ENCODE results near the gene MAP4K4. TPM values are rescaled to one million over a fixed set of nuclear protein-coding genes. Genes with fewer than 3 reads are reported as not detected.

The MAP4K4 gene
- total RNA-seq, 2 experiments from 2014 or later, result 92.8 to 94.0 TPM

GRCh38 chr2:101897301-101897700, 199.8 kb downstream of the MAP4K4 start:
- no peaks in the 10 kb centered on the region for H3K9me3 Mint-ChIP-seq
- intact Hi-C loops (cut with DNase I, micrococcal nuclease), result no loop called here

GRCh38 chr2:101899265-101899664, 201.8 kb downstream of the MAP4K4 start:
- H3K27ac Mint-ChIP-seq, result peak overlapping the region; percentile 18
- H3K36me3 Mint-ChIP-seq (ENCODE audit: low read depth), result peaks cover 16% of the 10 kb centered on the region
- H3K9me3 Mint-ChIP-seq, result peaks cover 1% of the 10 kb centered on the region
- Histone ChIP-seq H3K4me1 (ENCODE audit: insufficient read depth, low read length) (peaks cover 5% of the 10 kb centered on the region), H3K27ac (ENCODE audit: low read depth in 1 of 2, low read length in 2 of 2) (no peak overlapping the region), H3K27me3 (ENCODE audit: control insufficient read depth in 1 of 2, insufficient read depth in 2 of 2, low read length in 2 of 2) (peaks cover 0 to 1% of the 10 kb centered on the region in 2 experiments), H3K4me3 (ENCODE audit: low read length) (no peak overlapping the region), H3K36me3 (ENCODE audit: insufficient read depth, low read length) (no peaks in the 10 kb centered on the region), H3K9me3 (ENCODE audit: control insufficient read depth in 1 of 2, insufficient read depth in 1 of 2, low read length in 2 of 2) (peaks cover 0 to 4% of the 10 kb centered on the region in 2 experiments)
- POLR2A ChIA-PET, result no interaction called here
- no peak for DNase-seq
- H3K27me3 Mint-ChIP-seq, result peaks cover 4% of the 10 kb centered on the region
- ATAC-seq (ENCODE audit: poor library complexity), result no peak
- peaks cover 10% of the 10 kb centered on the region for H3K4me1 Mint-ChIP-seq (ENCODE audit: low read depth)
- TF ChIP-seq, protein P1, sequence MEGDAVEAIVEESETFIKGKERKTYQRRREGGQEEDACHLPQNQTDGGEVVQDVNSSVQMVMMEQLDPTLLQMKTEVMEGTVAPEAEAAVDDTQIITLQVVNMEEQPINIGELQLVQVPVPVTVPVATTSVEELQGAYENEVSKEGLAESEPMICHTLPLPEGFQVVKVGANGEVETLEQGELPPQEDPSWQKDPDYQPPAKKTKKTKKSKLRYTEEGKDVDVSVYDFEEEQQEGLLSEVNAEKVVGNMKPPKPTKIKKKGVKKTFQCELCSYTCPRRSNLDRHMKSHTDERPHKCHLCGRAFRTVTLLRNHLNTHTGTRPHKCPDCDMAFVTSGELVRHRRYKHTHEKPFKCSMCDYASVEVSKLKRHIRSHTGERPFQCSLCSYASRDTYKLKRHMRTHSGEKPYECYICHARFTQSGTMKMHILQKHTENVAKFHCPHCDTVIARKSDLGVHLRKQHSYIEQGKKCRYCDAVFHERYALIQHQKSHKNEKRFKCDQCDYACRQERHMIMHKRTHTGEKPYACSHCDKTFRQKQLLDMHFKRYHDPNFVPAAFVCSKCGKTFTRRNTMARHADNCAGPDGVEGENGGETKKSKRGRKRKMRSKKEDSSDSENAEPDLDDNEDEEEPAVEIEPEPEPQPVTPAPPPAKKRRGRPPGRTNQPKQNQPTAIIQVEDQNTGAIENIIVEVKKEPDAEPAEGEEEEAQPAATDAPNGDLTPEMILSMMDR (IDR thresholded peaks at IDR 0.05), result no peak
- no peak overlapping the region for H3K4me3 Mint-ChIP-seq
- CTCF ChIA-PET, result no interaction called here
- intact Hi-C loops (cut with DNase I, micrococcal nuclease), result no loop called here

More at GRCh38 chr2:101897301-101897700, 199.8 kb downstream of the MAP4K4 start:
- Histone ChIP-seq H3K9me3 (ENCODE audit: control insufficient read depth in 1 of 2, insufficient read depth in 1 of 2, low read length in 2 of 2) (peaks cover 0 to 3% of the 10 kb centered on the region in 2 experiments), H3K27me3 (ENCODE audit: control insufficient read depth in 1 of 2, insufficient read depth in 2 of 2, low read length in 2 of 2) (no peaks in the 10 kb centered on the region), H3K4me3 (ENCODE audit: low read length) (no peak overlapping the region), H3K27ac (ENCODE audit: low read depth in 1 of 2, low read length in 2 of 2) (no peak overlapping the region), H3K4me1 (ENCODE audit: insufficient read depth, low read length) (peaks cover 5% of the 10 kb centered on the region), H3K36me3 (ENCODE audit: insufficient read depth, low read length) (peaks cover 17% of the 10 kb centered on the region)
- TF ChIP-seq, protein P1 (IDR thresholded peaks at IDR 0.05), result no peak
- ATAC-seq (ENCODE audit: poor library complexity) (no peak), DNase-seq (no peak)
- H3K27ac Mint-ChIP-seq, result no peak overlapping the region
- CTCF ChIA-PET, result interaction anchor here (1.2 kb wide), 1 partner anchor 12 kb away, joined by 4 read pairs; no protein-coding TSS in a partner anchor
- H3K36me3 Mint-ChIP-seq (ENCODE audit: low read depth), result peaks cover 34% of the 10 kb centered on the region
- POLR2A ChIA-PET, result no interaction called here
- H3K4me3 Mint-ChIP-seq, result no peak overlapping the region
- H3K27me3 Mint-ChIP-seq, result no peaks in the 10 kb centered on the region
- peaks cover 10% of the 10 kb centered on the region for H3K4me1 Mint-ChIP-seq (ENCODE audit: low read depth)

DNA sequence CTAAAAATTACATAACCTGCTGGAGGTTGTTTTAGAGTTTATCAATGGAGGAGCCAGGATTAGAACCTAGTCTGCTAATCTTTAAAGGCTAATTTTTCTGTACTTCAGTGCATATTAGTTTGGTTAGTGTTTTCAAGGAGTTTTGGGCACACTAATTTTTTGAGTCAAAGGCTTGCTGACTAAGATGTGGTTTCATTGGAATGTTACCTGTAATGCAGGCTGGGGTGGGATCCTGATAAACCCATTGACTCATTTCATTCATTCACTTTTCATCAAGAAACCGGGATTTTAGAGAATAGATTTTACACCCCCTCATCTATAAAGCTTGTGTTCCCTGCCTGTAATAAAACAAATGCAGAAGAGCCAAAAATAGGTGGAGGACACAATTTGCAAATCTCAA, 202.4 kb downstream of the MAP4K4 start:
- Mint-ChIP-seq H3K4me1 (ENCODE audit: low read depth) (peaks cover 10% of the 10 kb centered on the region), H3K27me3 (peaks cover 10% of the 10 kb centered on the region), H3K36me3 (ENCODE audit: low read depth) (peaks cover 11% of the 10 kb centered on the region), H3K4me3 (no peak overlapping the region), H3K27ac (peak overlapping the region; percentile 20), H3K9me3 (peaks cover 3% of the 10 kb centered on the region)
- ATAC-seq (ENCODE audit: poor library complexity), result no peak
- peaks cover 0 to 4% of the 10 kb centered on the region in 2 experiments for H3K9me3 ChIP-seq (ENCODE audit: control insufficient read depth in 1 of 2, insufficient read depth in 1 of 2, low read length in 2 of 2)
- H3K4me3 ChIP-seq (ENCODE audit: low read length), result no peak overlapping the region
- H3K36me3 ChIP-seq (ENCODE audit: insufficient read depth, low read length), result no peaks in the 10 kb centered on the region
- peaks cover 0 to 7% of the 10 kb centered on the region in 2 experiments for H3K27me3 ChIP-seq (ENCODE audit: control insufficient read depth in 1 of 2, insufficient read depth in 2 of 2, low read length in 2 of 2)
- intact Hi-C loops (cut with DNase I, micrococcal nuclease), result no loop called here
- TF ChIP-seq, protein P1 (IDR thresholded peaks at IDR 0.05), result no peak
- CTCF ChIA-PET, result no interaction called here
- DNase-seq, result no peak
- H3K4me1 ChIP-seq (ENCODE audit: insufficient read depth, low read length), result peaks cover 5% of the 10 kb centered on the region
- POLR2A ChIA-PET, result no interaction called here
- no peak overlapping the region for H3K27ac ChIP-seq (ENCODE audit: low read depth in 1 of 2, low read length in 2 of 2)

Data from CD4-positive, alpha-beta T cell (primary cell).